HepG2 (cell line): ENCODE measurements around the gene PLEKHA8. TPM values are rescaled to one million over a fixed set of nuclear protein-coding genes. Genes with fewer than 3 reads are reported as not detected.

Experiments used
- ARID5B ChIP-seq: IDR thresholded peaks from 2 replicates; pipeline ENCODE4 v1.4.0; 2020; ENCODE audit warnings: mild to moderate bottlenecking, missing genetic modification reagents
- ATM ChIP-seq: fragments of 450-650 bp; IDR thresholded peaks from 2 replicates; pipeline ENCODE4 v1.7.1; 2017; ENCODE audit warnings: mild to moderate bottlenecking, borderline replicate concordance
- HOXA9 ChIP-seq: sonication (generic); formaldehyde crosslinking; IDR thresholded peaks from 2 replicates; pipeline ENCODE4 v1.8.1; 2022; ENCODE audit warnings: missing genetic modification reagents, mild to moderate bottlenecking, moderate library complexity, borderline replicate concordance
- IRF1 ChIP-seq: sonication (generic); formaldehyde crosslinking; IDR thresholded peaks from 2 replicates; pipeline ENCODE4 v1.4.0; 2020; ENCODE audit warnings: low read depth, mild to moderate bottlenecking, missing genetic modification reagents
- PAWR ChIP-seq: sonication (generic); formaldehyde crosslinking; IDR thresholded peaks from 2 replicates; pipeline ENCODE4 v1.4.0; 2020; ENCODE audit warnings: missing genetic modification reagents, mild to moderate bottlenecking, borderline replicate concordance
- PCBP1 ChIP-seq: fragments of 200-400 bp; formaldehyde crosslinking; IDR thresholded peaks from 2 replicates; pipeline ENCODE4 v1.6.1; 2017; ENCODE audit warnings: mild to moderate bottlenecking, low read depth, low read length, borderline replicate concordance
- POLR2A ChIP-seq, 2 experiments: IDR thresholded peaks; 2 replicates each; pipeline ENCODE4 v1.6.1; 2011; ENCODE audit warnings: low read depth in 2 of 2, low read length in 2 of 2, mild to moderate bottlenecking in 1 of 2, moderate library complexity in 1 of 2; ENCODE audit not compliant: insufficient read depth in 1 of 2
- PPARG ChIP-seq: conservative IDR thresholded peaks from 2 replicates; pipeline ENCODE4 v1.6.1; 2016; ENCODE audit warnings: missing biosample characterization, missing genetic modification reagents
- REST ChIP-seq, 2 experiments: IDR thresholded peaks; 2 replicates each; pipeline ENCODE4 v1.6.1; 2011 to 2012; ENCODE audit warnings: low read length in 2 of 2, borderline replicate concordance in 1 of 2, low read depth in 1 of 2, mild to moderate bottlenecking in 1 of 2, moderate library complexity in 1 of 2
- RXRB ChIP-seq: IDR thresholded peaks from 2 replicates; pipeline ENCODE4 v1.6.1; 2016; ENCODE audit warnings: borderline replicate concordance, missing genetic modification reagents, missing compliant biosample characterization
- SKIL ChIP-seq: sonication (generic); formaldehyde crosslinking; IDR thresholded peaks from 2 replicates; pipeline ENCODE4 v1.8.0; 2022; ENCODE audit warnings: missing genetic modification reagents, mild to moderate bottlenecking, moderate library complexity, borderline replicate concordance
- ZBTB2 ChIP-seq: sonication (generic); formaldehyde crosslinking; IDR thresholded peaks from 2 replicates; pipeline ENCODE4 v1.8.0; 2022; ENCODE audit warnings: low read depth, missing genetic modification reagents
- ZFP91 ChIP-seq: sonication (generic); formaldehyde crosslinking; IDR thresholded peaks from 2 replicates; pipeline ENCODE4 v1.9.0; 2022; ENCODE audit warnings: missing genetic modification reagents, mild to moderate bottlenecking, borderline replicate concordance
- ZMYM4 ChIP-seq: sonication (generic); formaldehyde crosslinking; IDR thresholded peaks from 2 replicates; pipeline ENCODE4 v1.8.1; 2023; ENCODE audit warnings: mild to moderate bottlenecking, missing genetic modification reagents
- ZNF33B ChIP-seq: sonication (generic); formaldehyde crosslinking; IDR thresholded peaks from 2 replicates; pipeline ENCODE4 v1.5.1; 2020; ENCODE audit warnings: mild to moderate bottlenecking, missing genetic modification reagents
- polyA plus RNA-seq, 8 experiments: library from polyadenylated mRNA; depleted of rRNA in 3 of 8; stranded (reverse) in 7 of 8; unstranded in 1 of 8; fragments of >200 nt; fragmentation: Illumina TruSeq in 4 of 8; extraction: Trizol in 4 of 8; gene quantifications; 2 replicates each; pipeline versions ENCODE4 v1.2.1 to v1.2.3, GENCODE V29; 2011 to 2016; ENCODE audit warnings: low read depth in 4 of 8, missing spikeins in 1 of 8, mixed read lengths in 1 of 8; ENCODE audit not compliant: insufficient read depth in 1 of 8
- total RNA-seq, 5 experiments: library from RNA; depleted of rRNA; stranded (reverse); fragments of >200 nt; fragmentation: Illumina TruSeq; extraction: Trizol; gene quantifications; 2 replicates each; pipeline ENCODE4 v1.2.3, GENCODE V29; 2016; ENCODE audit warnings: low read depth in 1 of 5

Gene PLEKHA8
- total and polyA plus RNA-seq, 2 of the 13 experiments (the other 11 are each of a cell fraction or from before 2014, with no cell fraction given) = 12.5 to 26.4 TPM

GRCh38 chr7:29987083-29987482, 41.1 kb upstream of the PLEKHA8 start (continued):
- TF ChIP-seq ARID5B (CRISPR knock-in tag) = peak; percentile 38; the same call in 1 of the 2 replicates
- no peak for TF ChIP-seq IRF1 (CRISPR knock-in tag)
- TF ChIP-seq ATM = no peak
- TF ChIP-seq HOXA9 = no peak
- no peak for TF ChIP-seq SKIL
- peak; percentile 77 for TF ChIP-seq RXRB
- TF ChIP-seq POLR2A (IDR thresholded peaks at IDR 0.05; ENCODE audit: insufficient read depth in 1 of 2, low read depth in 2 of 2, low read length in 2 of 2) = 0 out of 4 replicates have a peak, but pooled peaks of 1 of the 2 experiments have one; percentile 26
- TF ChIP-seq ZMYM4 (CRISPR knock-in tag) = no peak
- TF ChIP-seq PPARG (CRISPR knock-in tag) = peak; percentile 88
- no peak for TF ChIP-seq PCBP1
- TF ChIP-seq PAWR (CRISPR knock-in tag) = no peak
- no peak for TF ChIP-seq ZBTB2
- TF ChIP-seq ZFP91 (CRISPR knock-in tag) = no peak
- TF ChIP-seq REST (IDR thresholded peaks at IDR 0.05; ENCODE audit: borderline replicate concordance in 1 of 2, low read depth in 1 of 2, low read length in 2 of 2) = no peak
- TF ChIP-seq ZNF33B (CRISPR knock-in tag) = no peak
